H54 (cell line): ENCODE results near the gene ARSA.

Source experiments
- DNase-seq: peaks from one replicate; pipeline ENCODE4 v3.0.0; 2011; ENCODE audit warnings: low spot score, mixed read lengths; ENCODE audit not compliant: insufficient read length
- FAIRE-seq: peaks from 3 replicates; lab custom pipeline; 2011; peaks lifted over from hg19 to GRCh38; lab: Jason Lieb, UNC
- POLR2A ChIP-seq: IDR thresholded peaks from 2 replicates; pipeline ENCODE4 v1.6.1; 2011; ENCODE audit warnings: low read depth, mild to moderate bottlenecking, low read length

Gene ARSA

DNA sequence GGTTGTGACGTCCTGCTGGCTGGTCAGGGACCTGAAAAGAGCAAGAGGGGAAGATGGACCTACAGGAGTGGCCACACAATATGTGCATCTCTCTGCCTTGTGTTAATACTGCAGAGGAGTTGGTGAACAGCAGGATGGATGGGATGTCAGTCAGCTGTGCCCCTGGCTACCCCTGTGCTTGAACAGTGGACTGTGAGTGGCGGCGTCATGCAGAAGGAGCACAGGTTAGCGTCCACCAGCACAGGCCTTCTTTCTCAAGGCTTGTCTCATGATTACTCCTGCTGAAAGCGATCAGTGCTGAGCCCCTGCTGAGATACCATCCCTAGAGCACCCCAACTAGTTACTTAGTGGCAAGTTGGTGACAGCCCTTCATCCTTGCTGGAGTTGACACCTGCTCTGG is 41.5 kb downstream of the ARSA start:
- DNase-seq (no peak), FAIRE-seq (no peak)
- no peak for TF ChIP-seq POLR2A

DNA sequence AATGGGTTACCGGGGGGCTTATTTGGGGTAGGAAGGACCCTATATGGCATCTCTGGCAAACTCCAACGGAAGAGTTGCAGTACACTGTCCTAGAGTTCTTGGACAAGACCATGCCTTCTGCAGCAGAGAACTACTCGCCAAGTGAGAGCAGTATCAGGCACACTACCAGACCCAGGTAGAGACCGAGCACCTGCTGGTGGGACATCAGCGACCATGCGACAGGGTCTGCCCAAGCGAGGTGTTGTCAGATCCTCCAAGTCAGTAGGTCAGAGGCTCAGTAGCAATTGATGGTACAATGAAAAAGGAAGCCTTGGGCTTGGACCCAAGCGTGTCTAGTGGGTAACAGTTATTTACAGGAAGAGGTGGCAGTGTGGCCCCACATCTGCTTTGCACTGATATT is 42.2 kb downstream of the ARSA start:
- DNase-seq (no peak), FAIRE-seq (no peak)
- no peak for TF ChIP-seq POLR2A

DNA sequence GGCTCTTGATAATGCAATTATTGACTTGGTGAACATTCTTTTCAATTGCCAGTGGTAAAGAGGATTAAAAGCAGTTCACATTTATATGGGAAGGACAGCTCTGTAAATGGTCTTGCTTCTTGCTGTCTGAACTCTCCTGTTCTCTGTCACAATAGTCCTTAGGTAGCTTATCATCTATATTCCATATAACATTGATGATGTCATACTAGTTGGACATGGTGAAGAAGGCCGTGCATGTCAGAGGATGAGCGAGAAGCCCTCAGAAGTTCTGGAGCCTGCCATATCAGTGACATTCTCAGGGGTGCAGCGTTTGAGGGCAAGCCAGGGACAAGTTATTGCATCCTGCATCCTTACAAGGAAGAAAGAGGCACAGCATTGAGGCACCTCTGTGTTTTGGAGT is 42.7 kb downstream of the ARSA start:
- no peak for TF ChIP-seq POLR2A
- no peak for FAIRE-seq

DNA sequence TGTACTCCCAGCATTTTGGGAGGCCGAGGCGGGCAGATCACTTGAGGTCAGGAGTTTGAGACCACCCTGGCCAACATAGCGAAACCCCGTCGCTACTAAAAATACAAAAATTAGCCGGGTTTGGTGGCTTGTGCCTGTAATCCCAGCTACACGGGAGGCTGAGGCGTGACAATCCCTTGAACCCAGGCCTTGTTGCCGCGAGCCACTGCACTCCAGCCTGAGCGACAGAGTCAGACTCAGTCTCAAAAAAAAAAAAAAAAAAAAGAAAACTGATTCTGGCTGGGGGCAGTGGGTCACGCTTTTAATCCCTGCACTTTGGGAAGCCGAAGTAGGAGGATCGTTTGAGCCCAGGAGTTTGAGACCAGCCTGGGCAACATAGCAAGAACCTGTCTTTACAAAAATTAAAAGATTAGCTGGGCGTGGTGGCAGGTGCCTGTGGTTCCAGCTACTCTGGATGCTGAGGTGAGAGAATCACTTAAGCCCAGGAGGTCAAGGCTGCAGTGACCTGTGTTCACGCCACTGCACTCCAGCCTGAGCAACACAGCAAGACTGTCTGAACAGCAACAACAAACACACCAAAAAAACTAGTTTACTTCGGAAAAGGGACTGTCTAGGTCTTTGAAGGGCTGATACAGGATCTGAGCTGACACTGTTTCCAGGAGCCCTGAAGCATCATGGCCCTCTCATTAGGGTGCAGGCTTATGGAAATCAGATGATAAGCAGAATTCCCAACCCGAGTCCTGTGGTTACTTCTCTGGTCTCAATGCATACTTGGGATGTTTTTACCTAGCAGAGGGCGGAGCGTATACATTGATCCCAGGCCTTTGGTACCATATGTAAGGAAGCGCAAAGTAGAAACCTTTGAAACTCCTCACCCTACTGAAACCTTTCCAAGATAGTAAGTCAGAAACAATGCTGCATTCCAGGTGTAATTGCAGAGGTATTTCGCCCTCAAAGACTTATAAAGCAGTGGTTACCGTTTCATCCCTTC is 43.6 kb downstream of the ARSA start:
- DNase-seq (no peak), FAIRE-seq (no peak)
- TF ChIP-seq POLR2A = no peak

More for the DNA sequence above, 42.7 kb downstream of the ARSA start:
- DNase-seq = no peak

DNA sequence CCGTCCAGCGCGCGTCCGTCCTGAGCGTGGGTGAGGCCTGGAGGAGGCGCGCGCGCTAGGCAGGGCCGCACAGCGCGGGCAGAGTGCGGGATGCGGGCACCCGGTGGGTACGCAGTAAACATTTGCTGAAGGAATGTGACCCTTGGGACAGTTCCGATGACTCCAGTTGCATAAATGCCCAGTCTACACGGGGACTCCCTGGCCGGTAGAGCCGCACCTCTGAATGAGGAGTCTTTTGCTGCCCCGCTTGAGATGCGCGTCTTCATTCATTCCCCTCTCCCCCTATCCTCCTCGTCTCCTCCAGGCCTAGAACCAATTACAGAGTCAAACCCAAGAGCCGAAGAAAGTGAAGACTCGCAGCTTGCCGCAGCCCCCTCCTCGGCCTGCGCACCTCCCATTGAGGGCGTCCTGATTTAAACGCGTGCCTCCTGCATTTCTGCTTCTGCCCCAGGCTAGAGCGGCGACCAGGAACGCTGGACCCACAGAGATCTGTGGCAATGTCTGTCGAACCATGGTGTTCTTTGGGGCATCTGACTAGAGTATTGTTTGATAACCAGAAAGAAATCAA is 44.6 kb downstream of the ARSA start:
- FAIRE-seq = no peak
- TF ChIP-seq POLR2A = no peak
- no peak for DNase-seq

GRCh38 chr22:50582493-50583293 is 45.3 kb downstream of the ARSA start, which contains the start of gene CHKB:
TSS of gene CHKB (minus strand) at chr22:50582849. CDS start at chr22:50582781, 68 bp downstream.
- FAIRE-seq = peak; percentile 58
- peak; percentile 98 for DNase-seq
- TF ChIP-seq POLR2A = peak; percentile 59

GRCh38 chr22:50581950-50582492 is 45.9 kb downstream of the ARSA start:
- no peak for FAIRE-seq
- DNase-seq = no peak
- TF ChIP-seq POLR2A = no peak

GRCh38 chr22:50581031-50581949 is 46.7 kb downstream of the ARSA start:
- FAIRE-seq (no peak), DNase-seq (no peak)
- TF ChIP-seq POLR2A = no peak

GRCh38 chr22:50579752-50580151 is 48.2 kb downstream of the ARSA start:
- no peak for TF ChIP-seq POLR2A
- FAIRE-seq = no peak
- DNase-seq = no peak

DNA sequence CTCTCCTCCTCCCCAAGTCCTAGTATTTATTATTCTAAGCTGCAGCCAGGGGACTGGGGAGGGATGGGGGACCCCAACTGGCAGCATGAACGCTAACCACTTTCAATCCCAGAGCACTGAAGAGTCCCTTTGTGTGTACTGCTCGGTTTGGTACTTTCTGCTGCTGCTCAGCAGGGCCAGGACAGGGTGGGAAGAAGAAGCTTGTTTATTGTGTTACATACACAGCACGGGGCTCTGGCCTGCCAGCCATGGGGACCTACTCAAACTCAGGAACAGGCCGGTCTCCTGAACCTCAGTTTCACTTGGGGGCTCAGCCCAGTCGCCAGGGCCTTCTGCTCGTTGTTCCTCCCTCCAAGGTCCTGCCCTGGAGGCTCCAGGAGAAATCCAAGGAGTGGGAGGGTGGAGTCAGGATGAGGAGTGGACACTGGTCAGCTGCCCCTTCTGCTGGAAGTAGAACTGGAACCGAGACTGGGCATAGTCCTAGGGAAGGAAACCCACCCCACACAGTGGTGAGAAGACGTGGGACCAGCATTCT is 49.1 kb downstream of the ARSA start:
- no peak for FAIRE-seq
- TF ChIP-seq POLR2A = no peak
- no peak for DNase-seq

GRCh38 chr22:50577987-50578775 is 49.8 kb downstream of the ARSA start, which contains the start of gene CPT1B:
TSS of gene CPT1B (minus strand) at chr22:50578427. CDS start at chr22:50577915, 512 bp downstream.
- no peak for FAIRE-seq
- no peak for DNase-seq
- no peak for TF ChIP-seq POLR2A

- FAIRE-seq (no peak), DNase-seq (no peak)
- TF ChIP-seq POLR2A = no peak
Observed at GRCh38 chr22:50577697-50577986, 50.3 kb downstream of the ARSA start.
